SK-N-SH (cell line): ENCODE results near the gene BEX1. TPM values are rescaled to one million over a fixed set of nuclear protein-coding genes. Genes with fewer than 3 reads are reported as not detected.

ENCODE experiments used
- CTCF ChIA-PET: fragments of 300-600, 350-600 bp; formaldehyde crosslinking; extraction: SDS; loops from one replicate; lab custom pipeline; 2021; lab: Yijun Ruan, JAX
- POLR2A ChIA-PET: fragments of 350-600 bp; sonication (Branson Sonifier 250); formaldehyde crosslinking; extraction: SDS; loops from one replicate; lab custom pipeline; 2020; ENCODE audit warnings: antibody characterized with exemption, inconsistent platforms; lab: Yijun Ruan, JAX
- DNase-seq: peaks from one replicate; pipeline ENCODE4 v3.0.0; 2012
- H2AFZ ChIP-seq: fragments of 200-600 bp; sonication (generic); 2 replicates; pipeline ENCODE4 v1.8.1; 2016; ENCODE audit warnings: antibody characterized with exemption, mild to moderate bottlenecking, low read depth
- H3F3A ChIP-seq: fragments of 200-600 bp; sonication (generic); replicated peaks from 2 replicates; pipeline ENCODE3; 2016; ENCODE audit warnings: antibody characterized with exemption, mild to moderate bottlenecking; ENCODE audit not compliant: insufficient read depth
- H3K27ac ChIP-seq, 2 experiments: fragments of 200-500 bp in 1 of 2; fragments of 200-600 bp in 1 of 2; sonication (Bioruptor generic) in 1 of 2; sonication (generic), shearing (Covaris generic) in 1 of 2; 2 replicates each; pipeline versions ENCODE4 v1.5.1 to v1.6.1; 2014 to 2016; ENCODE audit warnings: low read depth in 2 of 2, inconsistent platforms in 1 of 2, low read length in 1 of 2, mild to moderate bottlenecking in 1 of 2, mixed read lengths in 1 of 2
- H3K27me3 ChIP-seq: fragments of 200-600 bp; sonication (generic), shearing (Covaris generic); 2 replicates; pipeline ENCODE4 v1.6.1; 2016; ENCODE audit warnings: mixed run types; ENCODE audit not compliant: insufficient read depth
- H3K36me3 ChIP-seq, 2 experiments: fragments of 200-500 bp in 1 of 2; fragments of 200-600 bp in 1 of 2; sonication (Bioruptor generic) in 1 of 2; sonication (generic) in 1 of 2; replicated peaks in 1 of 2; 2 replicates each; pipeline versions ENCODE3 to v1.5.1; 2014 to 2016; ENCODE audit warnings: low read length in 1 of 2, mild to moderate bottlenecking in 1 of 2; ENCODE audit not compliant: insufficient read depth in 2 of 2, control insufficient read depth in 1 of 2
- H3K4me1 ChIP-seq, 2 experiments: fragments of 200-500 bp in 1 of 2; fragments of 200-600 bp in 1 of 2; sonication (Bioruptor generic) in 1 of 2; sonication (generic), shearing (Covaris generic) in 1 of 2; 2 replicates each; pipeline versions ENCODE4 v1.5.1 to v1.6.1; 2014 to 2016; ENCODE audit warnings: low read depth in 1 of 2, low read length in 1 of 2, mixed run types in 1 of 2; ENCODE audit not compliant: insufficient read depth in 2 of 2, control insufficient read depth in 1 of 2
- H3K4me2 ChIP-seq: fragments of 200-600 bp; sonication (generic), shearing (Covaris generic); 2 replicates; pipeline ENCODE4 v1.6.1; 2017; ENCODE audit warnings: mixed run types
- H3K4me3 ChIP-seq, 2 experiments: fragments of 200-500 bp in 1 of 2; fragments of 200-600 bp in 1 of 2; sonication (Bioruptor generic) in 1 of 2; sonication (generic), shearing (Covaris generic) in 1 of 2; 2 replicates each; pipeline versions ENCODE4 v1.5.1 to v1.8.1; 2014 to 2016; ENCODE audit warnings: low read depth in 2 of 2, inconsistent platforms in 1 of 2, low read length in 1 of 2, mild to moderate bottlenecking in 1 of 2, mixed read lengths in 1 of 2, moderate library complexity in 1 of 2
- H3K79me2 ChIP-seq: fragments of 200-600 bp; sonication (generic); 2 replicates; pipeline ENCODE4 v1.8.1; 2017; ENCODE audit warnings: mild to moderate bottlenecking; ENCODE audit not compliant: insufficient read depth
- H3K9ac ChIP-seq: fragments of 200-600 bp; sonication (generic); 2 replicates; pipeline ENCODE4 v1.6.1; 2017; ENCODE audit warnings: mixed run types
- H3K9me2 ChIP-seq: fragments of 200-600 bp; sonication (generic); 2 replicates; pipeline ENCODE4 v1.6.1; 2017; ENCODE audit warnings: mixed run types
- H3K9me3 ChIP-seq: fragments of 200-600 bp; sonication (generic); 2 replicates; pipeline ENCODE4 v1.6.1; 2017; ENCODE audit warnings: mixed run types, mild to moderate bottlenecking, moderate library complexity
- H4K20me1 ChIP-seq: fragments of 200-600 bp; sonication (generic); 2 replicates; pipeline ENCODE4 v1.6.1; 2017; ENCODE audit warnings: mild to moderate bottlenecking, mixed run types; ENCODE audit not compliant: insufficient read depth
- CHD2 ChIP-seq: fragments of 150-350 bp; IDR thresholded peaks from 2 replicates; pipeline ENCODE4 v1.6.1; 2018; ENCODE audit warnings: low read length; ENCODE audit not compliant: partially characterized antibody
- ELF1 ChIP-seq: IDR thresholded peaks from 2 replicates; pipeline ENCODE4 v1.4.0; 2012
- EP300 ChIP-seq, 2 experiments: IDR thresholded peaks; 2 replicates each; pipeline versions ENCODE4 v1.4.0 to v1.6.1; 2012; ENCODE audit warnings: borderline replicate concordance in 1 of 2, low read depth in 1 of 2, low read length in 1 of 2
- GABPA ChIP-seq: IDR thresholded peaks from 2 replicates; pipeline ENCODE4 v1.4.0; 2012; ENCODE audit warnings: low read depth, mild to moderate bottlenecking
- GATA2 ChIP-seq: sonication (generic); formaldehyde crosslinking; IDR thresholded peaks from 2 replicates; pipeline ENCODE4 v1.5.0; 2020; ENCODE audit warnings: mild to moderate bottlenecking, missing genetic modification reagents
- JUND ChIP-seq: IDR thresholded peaks from 2 replicates; pipeline ENCODE4 v1.4.0; 2012
- MEF2A ChIP-seq: IDR thresholded peaks from 2 replicates; pipeline ENCODE4 v1.4.0; 2012; ENCODE audit warnings: low read depth, borderline replicate concordance
- MXI1 ChIP-seq: IDR thresholded peaks from 2 replicates; pipeline ENCODE4 v1.6.1; 2012; ENCODE audit warnings: mild to moderate bottlenecking, low read depth, low read length, improper control_type of control experiment
- NFIC ChIP-seq: IDR thresholded peaks from 2 replicates; pipeline ENCODE4 v1.4.0; 2012; ENCODE audit warnings: borderline replicate concordance
- RAD21 ChIP-seq: IDR thresholded peaks from 2 replicates; pipeline ENCODE4 v1.6.1; 2012; ENCODE audit warnings: mild to moderate bottlenecking, low read length
- RCOR1 ChIP-seq: fragments of 150-350 bp; IDR thresholded peaks from 2 replicates; pipeline ENCODE4 v1.6.1; 2017; ENCODE audit warnings: antibody characterized with exemption, low read length
- RFX5 ChIP-seq: IDR thresholded peaks from 2 replicates; pipeline ENCODE4 v1.6.1; 2012; ENCODE audit warnings: mild to moderate bottlenecking, improper control_type of control experiment, low read length
- TAF1 ChIP-seq: IDR thresholded peaks from 2 replicates; pipeline ENCODE4 v1.6.1; 2012; ENCODE audit warnings: low read depth, mild to moderate bottlenecking, low read length, moderate library complexity, borderline replicate concordance
- TCF12 ChIP-seq: IDR thresholded peaks from 2 replicates; pipeline ENCODE4 v1.4.0; 2012
- TEAD4 ChIP-seq: IDR thresholded peaks from 2 replicates; pipeline ENCODE4 v1.4.0; 2012; ENCODE audit warnings: mild to moderate bottlenecking, borderline replicate concordance; ENCODE audit not compliant: insufficient read depth
- WGBS: methylation state at CpG from one replicate; pipeline ENCODE4 v1.1.6; 2017; ENCODE audit warnings: low lambda C conversion rate; 5-methylcytosine and 5-hydroxymethylcytosine counted together
- polyA plus RNA-seq, 3 experiments: library from polyadenylated mRNA; depleted of rRNA; stranded (reverse); fragments of >200 nt; gene quantifications; 2 replicates each; pipeline ENCODE4 v1.2.3, GENCODE V29; 2012
- TF ChIP-seq, protein P1 (sequence below): IDR thresholded peaks from 2 replicates; pipeline ENCODE4; 2012
- TF ChIP-seq, protein P2 (sequence below): IDR thresholded peaks from 2 replicates; pipeline ENCODE4 v1.4.0; 2012; ENCODE audit warnings: low read depth
- TF ChIP-seq, protein P3 (sequence below): fragments of 150-350 bp; IDR thresholded peaks from 2 replicates; pipeline ENCODE4 v1.6.1; 2016; ENCODE audit warnings: mild to moderate bottlenecking, low read depth, low read length
- TF ChIP-seq, protein P4 (sequence below): IDR thresholded peaks from 2 replicates; pipeline ENCODE4 v1.4.0; 2012; ENCODE audit warnings: low read depth, borderline replicate concordance
- TF ChIP-seq, protein P5 (sequence below): fragments of 200-600 bp; sonication (generic); IDR thresholded peaks from 2 replicates; pipeline ENCODE4 v1.6.1; 2017; ENCODE audit warnings: antibody characterized with exemption, mild to moderate bottlenecking, moderate library complexity
- TF ChIP-seq, protein P6 (sequence below): IDR thresholded peaks from 2 replicates; pipeline ENCODE4 v1.4.0; 2012; ENCODE audit warnings: low read depth, borderline replicate concordance

The BEX1 gene
- polyA plus RNA-seq, 1 of the 3 experiments (the other 2 are of a cell fraction): 206 TPM

DNA sequence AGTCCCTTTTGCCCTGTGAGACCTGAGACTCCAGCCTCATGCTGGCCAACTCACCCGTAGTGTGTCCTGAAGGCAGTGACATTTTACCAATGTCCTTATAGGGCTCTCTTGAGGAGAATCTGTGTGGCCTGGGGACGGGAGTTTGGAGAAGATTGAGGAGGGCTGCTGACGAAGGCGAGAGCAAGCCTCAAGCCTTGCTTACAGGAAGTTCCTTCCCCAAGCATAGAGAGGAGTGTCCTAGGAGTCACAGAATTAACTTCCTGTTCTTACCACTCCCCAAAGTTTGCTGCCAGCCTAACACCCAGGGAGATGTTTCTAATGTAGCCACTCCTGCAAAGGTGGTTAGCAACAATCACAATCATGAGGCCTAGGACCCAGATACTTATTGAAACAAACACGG is 29.0 kb upstream of the BEX1 start, which contains the start of gene NXF3 (continued):
- TF ChIP-seq, protein P1, sequence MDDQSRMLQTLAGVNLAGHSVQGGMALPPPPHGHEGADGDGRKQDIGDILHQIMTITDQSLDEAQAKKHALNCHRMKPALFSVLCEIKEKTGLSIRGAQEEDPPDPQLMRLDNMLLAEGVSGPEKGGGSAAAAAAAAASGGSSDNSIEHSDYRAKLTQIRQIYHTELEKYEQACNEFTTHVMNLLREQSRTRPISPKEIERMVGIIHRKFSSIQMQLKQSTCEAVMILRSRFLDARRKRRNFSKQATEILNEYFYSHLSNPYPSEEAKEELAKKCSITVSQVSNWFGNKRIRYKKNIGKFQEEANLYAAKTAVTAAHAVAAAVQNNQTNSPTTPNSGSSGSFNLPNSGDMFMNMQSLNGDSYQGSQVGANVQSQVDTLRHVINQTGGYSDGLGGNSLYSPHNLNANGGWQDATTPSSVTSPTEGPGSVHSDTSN: no peak
- no peak for TF ChIP-seq CHD2
- TF ChIP-seq GABPA: no peak
- TF ChIP-seq RCOR1: no peak
- no peak for TF ChIP-seq RFX5

DNA sequence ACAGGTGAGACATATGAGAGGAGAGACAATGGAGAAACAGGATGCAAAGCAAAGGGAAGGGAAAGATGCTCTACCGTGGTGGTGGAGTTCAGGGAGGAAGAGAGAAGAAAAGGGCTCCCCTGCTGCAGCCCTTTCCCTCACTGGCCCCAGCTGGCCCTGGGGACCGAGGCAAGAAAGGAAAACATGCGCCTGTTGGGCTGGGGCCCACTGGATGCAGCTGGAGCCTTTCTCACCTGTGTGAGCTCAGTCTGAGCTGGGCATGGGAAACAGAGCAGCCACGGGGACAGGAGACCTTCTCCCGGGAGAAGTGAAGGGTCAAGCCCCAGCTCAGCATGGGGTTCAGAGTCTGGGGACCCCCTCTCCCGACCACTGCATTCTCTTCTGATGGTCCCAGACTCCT is 17.1 kb upstream of the BEX1 start:
- TF ChIP-seq RAD21: no peak
- no peak for TF ChIP-seq MXI1
- TF ChIP-seq, protein P2, sequence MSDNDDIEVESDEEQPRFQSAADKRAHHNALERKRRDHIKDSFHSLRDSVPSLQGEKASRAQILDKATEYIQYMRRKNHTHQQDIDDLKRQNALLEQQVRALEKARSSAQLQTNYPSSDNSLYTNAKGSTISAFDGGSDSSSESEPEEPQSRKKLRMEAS: no peak
- no peak for TF ChIP-seq TEAD4
- TF ChIP-seq EP300 (IDR thresholded peaks at IDR 0.05; ENCODE audit: borderline replicate concordance in 1 of 2, low read depth in 1 of 2, low read length in 1 of 2): no peak
- no peak for TF ChIP-seq RCOR1
- TF ChIP-seq NFIC: no peak
- TF ChIP-seq TCF12: no peak
- no peak for TF ChIP-seq JUND
- TF ChIP-seq, protein P3, sequence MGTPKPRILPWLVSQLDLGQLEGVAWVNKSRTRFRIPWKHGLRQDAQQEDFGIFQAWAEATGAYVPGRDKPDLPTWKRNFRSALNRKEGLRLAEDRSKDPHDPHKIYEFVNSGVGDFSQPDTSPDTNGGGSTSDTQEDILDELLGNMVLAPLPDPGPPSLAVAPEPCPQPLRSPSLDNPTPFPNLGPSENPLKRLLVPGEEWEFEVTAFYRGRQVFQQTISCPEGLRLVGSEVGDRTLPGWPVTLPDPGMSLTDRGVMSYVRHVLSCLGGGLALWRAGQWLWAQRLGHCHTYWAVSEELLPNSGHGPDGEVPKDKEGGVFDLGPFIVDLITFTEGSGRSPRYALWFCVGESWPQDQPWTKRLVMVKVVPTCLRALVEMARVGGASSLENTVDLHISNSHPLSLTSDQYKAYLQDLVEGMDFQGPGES: no peak
- TF ChIP-seq MEF2A: no peak
- TF ChIP-seq TAF1: no peak
- TF ChIP-seq RFX5: no peak
- TF ChIP-seq, protein P4, sequence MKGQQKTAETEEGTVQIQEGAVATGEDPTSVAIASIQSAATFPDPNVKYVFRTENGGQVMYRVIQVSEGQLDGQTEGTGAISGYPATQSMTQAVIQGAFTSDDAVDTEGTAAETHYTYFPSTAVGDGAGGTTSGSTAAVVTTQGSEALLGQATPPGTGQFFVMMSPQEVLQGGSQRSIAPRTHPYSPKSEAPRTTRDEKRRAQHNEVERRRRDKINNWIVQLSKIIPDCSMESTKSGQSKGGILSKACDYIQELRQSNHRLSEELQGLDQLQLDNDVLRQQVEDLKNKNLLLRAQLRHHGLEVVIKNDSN: no peak
- TF ChIP-seq, protein P5, sequence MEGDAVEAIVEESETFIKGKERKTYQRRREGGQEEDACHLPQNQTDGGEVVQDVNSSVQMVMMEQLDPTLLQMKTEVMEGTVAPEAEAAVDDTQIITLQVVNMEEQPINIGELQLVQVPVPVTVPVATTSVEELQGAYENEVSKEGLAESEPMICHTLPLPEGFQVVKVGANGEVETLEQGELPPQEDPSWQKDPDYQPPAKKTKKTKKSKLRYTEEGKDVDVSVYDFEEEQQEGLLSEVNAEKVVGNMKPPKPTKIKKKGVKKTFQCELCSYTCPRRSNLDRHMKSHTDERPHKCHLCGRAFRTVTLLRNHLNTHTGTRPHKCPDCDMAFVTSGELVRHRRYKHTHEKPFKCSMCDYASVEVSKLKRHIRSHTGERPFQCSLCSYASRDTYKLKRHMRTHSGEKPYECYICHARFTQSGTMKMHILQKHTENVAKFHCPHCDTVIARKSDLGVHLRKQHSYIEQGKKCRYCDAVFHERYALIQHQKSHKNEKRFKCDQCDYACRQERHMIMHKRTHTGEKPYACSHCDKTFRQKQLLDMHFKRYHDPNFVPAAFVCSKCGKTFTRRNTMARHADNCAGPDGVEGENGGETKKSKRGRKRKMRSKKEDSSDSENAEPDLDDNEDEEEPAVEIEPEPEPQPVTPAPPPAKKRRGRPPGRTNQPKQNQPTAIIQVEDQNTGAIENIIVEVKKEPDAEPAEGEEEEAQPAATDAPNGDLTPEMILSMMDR: no peak
- TF ChIP-seq GATA2 (CRISPR knock-in tag): no peak
- no peak for TF ChIP-seq ELF1
- TF ChIP-seq, protein P6, sequence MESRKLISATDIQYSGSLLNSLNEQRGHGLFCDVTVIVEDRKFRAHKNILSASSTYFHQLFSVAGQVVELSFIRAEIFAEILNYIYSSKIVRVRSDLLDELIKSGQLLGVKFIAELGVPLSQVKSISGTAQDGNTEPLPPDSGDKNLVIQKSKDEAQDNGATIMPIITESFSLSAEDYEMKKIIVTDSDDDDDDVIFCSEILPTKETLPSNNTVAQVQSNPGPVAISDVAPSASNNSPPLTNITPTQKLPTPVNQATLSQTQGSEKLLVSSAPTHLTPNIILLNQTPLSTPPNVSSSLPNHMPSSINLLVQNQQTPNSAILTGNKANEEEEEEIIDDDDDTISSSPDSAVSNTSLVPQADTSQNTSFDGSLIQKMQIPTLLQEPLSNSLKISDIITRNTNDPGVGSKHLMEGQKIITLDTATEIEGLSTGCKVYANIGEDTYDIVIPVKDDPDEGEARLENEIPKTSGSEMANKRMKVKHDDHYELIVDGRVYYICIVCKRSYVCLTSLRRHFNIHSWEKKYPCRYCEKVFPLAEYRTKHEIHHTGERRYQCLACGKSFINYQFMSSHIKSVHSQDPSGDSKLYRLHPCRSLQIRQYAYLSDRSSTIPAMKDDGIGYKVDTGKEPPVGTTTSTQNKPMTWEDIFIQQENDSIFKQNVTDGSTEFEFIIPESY: no peak
- TF ChIP-seq CHD2: no peak
- TF ChIP-seq GABPA: no peak
- POLR2A ChIA-PET: no interaction called here
- H3K9me3 ChIP-seq: no peaks in the 10 kb centered on the region
- 28% methylated on average over 3 of the region's 6 CpGs for WGBS
- H4K20me1 ChIP-seq: no peaks in the 10 kb centered on the region
- no peak overlapping the region for H3K27ac ChIP-seq
- CTCF ChIA-PET: no interaction called here
- H3K4me3 ChIP-seq: no peak overlapping the region
- peaks cover 5% of the 10 kb centered on the region; the same call in 1 of the 2 replicates for H3K27me3 ChIP-seq
- no peaks in the 10 kb centered on the region for H3K36me3 ChIP-seq
- H3F3A ChIP-seq: no peaks in the 10 kb centered on the region
- no peaks in the 10 kb centered on the region for H3K4me1 ChIP-seq
- no peaks in the 10 kb centered on the region for H3K9me2 ChIP-seq
- no peak overlapping the region for H3K4me2 ChIP-seq
- DNase-seq: no peak
- no peak overlapping the region for H3K9ac ChIP-seq
- H3K79me2 ChIP-seq: no peaks in the 10 kb centered on the region
- no peak overlapping the region for H2AFZ ChIP-seq
